Measurements from ENCODE around the gene MFF.

MFF gene

DNA sequence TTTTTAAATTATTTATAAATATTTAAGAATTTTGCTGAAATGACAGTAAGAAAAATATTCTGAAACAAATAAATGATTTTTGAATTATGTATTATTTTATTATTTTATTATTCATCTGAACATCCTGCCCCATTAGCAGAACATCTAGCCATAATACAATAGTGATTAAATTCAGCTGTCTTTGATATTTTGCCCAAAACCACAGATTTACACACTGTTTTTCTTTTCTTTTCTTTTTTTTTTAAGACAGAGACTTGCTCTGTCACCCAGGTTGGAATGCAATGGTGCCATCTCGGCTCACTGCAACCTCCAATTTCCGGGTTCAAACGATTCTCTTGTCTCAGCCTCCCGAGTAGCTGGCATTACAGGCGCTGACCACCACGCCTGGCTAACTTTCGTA, 64.6 kb downstream of the MFF start:
- Mint-ChIP-seq H3K36me3 (ENCODE audit: low read depth) (no peaks in the 10 kb centered on the region), H3K4me1 (peaks cover 3% of the 10 kb centered on the region), H3K27ac (no peak overlapping the region), H3K9me3 (no peaks in the 10 kb centered on the region), H3K27me3 (ENCODE audit: low read depth) (peaks cover 4% of the 10 kb centered on the region), H3K4me3 (no peak overlapping the region)
- TF ChIP-seq CTCF (IDR thresholded peaks at IDR 0.05; ENCODE audit: unreplicated experiment in 3 of 3), result no peak

GRCh38 chr2:227390468-227391256, 65.6 kb downstream of the MFF start:
- Mint-ChIP-seq H3K9me3 (no peaks in the 10 kb centered on the region), H3K4me1 (peaks cover 3% of the 10 kb centered on the region), H3K4me3 (no peak overlapping the region), H3K36me3 (ENCODE audit: low read depth) (no peaks in the 10 kb centered on the region), H3K27ac (no peak overlapping the region), H3K27me3 (ENCODE audit: low read depth) (peaks cover 4% of the 10 kb centered on the region)
- TF ChIP-seq CTCF (IDR thresholded peaks at IDR 0.05; ENCODE audit: unreplicated experiment in 3 of 3), result no peak

GRCh38 chr2:227394401-227394800, 69.3 kb downstream of the MFF start:
- H3K4me3 Mint-ChIP-seq, result no peak overlapping the region
- H3K36me3 Mint-ChIP-seq (ENCODE audit: low read depth), result no peaks in the 10 kb centered on the region
- H3K27me3 Mint-ChIP-seq (ENCODE audit: low read depth), result peaks cover 4% of the 10 kb centered on the region
- no peak overlapping the region for H3K27ac Mint-ChIP-seq
- peaks cover 3% of the 10 kb centered on the region for H3K4me1 Mint-ChIP-seq
- no peaks in the 10 kb centered on the region for H3K9me3 Mint-ChIP-seq
- no peak for TF ChIP-seq CTCF (IDR thresholded peaks at IDR 0.05; ENCODE audit: unreplicated experiment in 3 of 3)

DNA sequence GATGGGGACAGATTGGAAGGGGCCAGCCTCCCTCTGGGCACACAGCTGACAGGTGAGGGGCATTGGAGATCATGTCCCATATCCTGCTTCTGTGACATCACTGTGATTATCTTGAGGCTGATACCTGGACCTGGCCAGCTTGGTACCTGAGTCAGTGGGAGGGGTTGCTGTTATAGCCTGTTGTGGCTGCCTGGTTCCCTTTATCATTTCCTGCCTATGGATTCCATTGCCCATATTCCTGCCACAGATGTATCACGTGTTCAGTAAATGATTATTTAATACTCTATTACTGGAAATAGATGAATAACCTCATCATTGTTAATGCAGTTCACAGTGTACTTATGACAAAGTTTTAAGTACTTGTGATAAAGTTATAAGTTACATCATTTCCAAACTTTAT, 70.5 kb downstream of the MFF start:
- Mint-ChIP-seq H3K36me3 (ENCODE audit: low read depth) (no peaks in the 10 kb centered on the region), H3K4me3 (no peak overlapping the region), H3K9me3 (no peaks in the 10 kb centered on the region), H3K4me1 (peaks cover 3% of the 10 kb centered on the region), H3K27ac (no peak overlapping the region), H3K27me3 (ENCODE audit: low read depth) (peaks cover 2% of the 10 kb centered on the region)
- TF ChIP-seq CTCF (IDR thresholded peaks at IDR 0.05; ENCODE audit: unreplicated experiment in 3 of 3), result no peak

- H3K27ac Mint-ChIP-seq, result no peak overlapping the region
- peaks cover 4% of the 10 kb centered on the region for H3K27me3 Mint-ChIP-seq (ENCODE audit: low read depth)
- TF ChIP-seq CTCF (IDR thresholded peaks at IDR 0.05; ENCODE audit: unreplicated experiment in 3 of 3), result no peak
- H3K4me3 Mint-ChIP-seq, result no peak overlapping the region
- no peaks in the 10 kb centered on the region for H3K9me3 Mint-ChIP-seq
- no peaks in the 10 kb centered on the region for H3K36me3 Mint-ChIP-seq (ENCODE audit: low read depth)
- H3K4me1 Mint-ChIP-seq, result peaks cover 3% of the 10 kb centered on the region
Measured at GRCh38 chr2:227397562-227397961, 72.5 kb downstream of the MFF start.

Data from nephron (organoid).